NCI-H1105 treated with DMSO at 0.1 percent for 48 hours (cell line): ENCODE measurements around the gene MYD88.
A peak's percentile ranks its signal among the peaks of the same experiment; 100 is the strongest.
"Not testable (repeated sequence)": the region's sequence is repeated elsewhere in the genome, so short reads cannot be mapped to it uniquely, and the experiment has no call there.

Experiments
- DNase-seq: peaks from one replicate; lab custom pipeline; 2025; lab: John Stamatoyannopoulos, UW

Gene MYD88

DNA sequence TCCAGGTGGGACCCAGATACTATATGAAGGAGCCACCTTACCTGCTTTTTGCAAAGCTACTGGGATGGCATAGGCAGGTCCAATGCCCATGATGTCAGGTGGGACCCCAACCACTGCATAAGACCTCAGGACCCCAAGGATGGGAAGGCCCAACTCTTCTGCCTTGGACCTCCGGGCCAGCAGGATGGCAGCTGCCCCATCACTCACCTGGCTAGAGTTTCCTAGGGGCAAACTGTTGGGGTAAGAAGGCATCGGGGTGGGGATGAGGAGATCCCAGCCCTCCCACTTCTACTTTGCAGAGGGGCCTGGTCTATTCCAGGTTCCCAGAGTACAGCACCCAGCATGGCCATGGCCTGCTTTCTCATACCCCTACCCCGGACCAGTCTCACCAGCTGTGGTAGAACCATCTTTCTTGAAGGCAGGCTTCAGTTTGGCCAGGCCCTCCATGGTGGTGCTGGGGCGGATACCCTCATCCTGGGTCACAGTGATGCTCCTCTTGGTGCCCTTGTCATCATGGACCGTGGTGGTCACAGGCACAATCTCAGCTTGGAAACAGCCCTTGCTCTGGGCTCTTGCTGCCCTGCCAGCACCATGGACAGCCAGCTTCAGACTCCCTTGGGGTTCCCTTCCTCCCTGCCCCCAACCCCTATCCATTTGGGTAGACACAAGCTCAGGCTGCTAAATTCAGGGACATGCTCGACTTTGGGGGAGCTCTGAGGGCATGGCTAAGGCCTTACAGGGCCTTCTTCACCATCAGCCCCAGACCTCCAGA, 12.2 kb upstream of the MYD88 start:
- DNase-seq, result no peak

DNA sequence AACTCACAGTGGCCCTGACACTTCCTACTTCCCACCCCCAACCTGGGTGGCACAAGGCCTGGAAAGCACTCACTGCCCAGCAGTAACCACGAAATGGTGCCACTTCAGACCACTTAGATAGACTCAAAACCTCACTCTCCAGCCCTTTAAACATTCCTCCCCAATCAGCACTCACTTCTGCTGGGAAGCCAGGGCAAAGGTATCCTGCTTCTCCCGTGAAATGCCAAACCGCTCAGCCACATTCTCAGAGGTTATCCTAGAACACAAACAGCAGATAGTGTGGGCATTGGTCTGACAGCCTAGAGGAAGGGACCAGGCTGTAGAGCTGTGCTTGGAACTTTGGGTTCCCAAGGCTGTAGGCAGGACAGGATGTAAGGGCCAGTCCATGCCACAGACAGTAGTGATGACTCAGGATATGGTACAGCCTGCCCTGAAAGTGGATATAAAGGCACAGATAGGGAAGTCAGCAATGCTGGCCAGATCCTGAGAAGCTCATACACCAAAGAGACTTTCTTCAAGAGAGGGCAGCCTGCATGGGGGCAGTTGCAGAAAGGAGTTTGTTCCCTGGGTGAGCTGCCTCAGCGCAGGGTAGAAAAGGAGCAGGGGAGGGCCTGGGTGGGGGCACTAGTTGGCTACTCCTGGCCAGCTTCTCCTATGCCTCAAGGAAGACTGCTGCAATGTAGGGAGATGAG, 10.7 kb upstream of the MYD88 start:
- DNase-seq, result no peak

DNA sequence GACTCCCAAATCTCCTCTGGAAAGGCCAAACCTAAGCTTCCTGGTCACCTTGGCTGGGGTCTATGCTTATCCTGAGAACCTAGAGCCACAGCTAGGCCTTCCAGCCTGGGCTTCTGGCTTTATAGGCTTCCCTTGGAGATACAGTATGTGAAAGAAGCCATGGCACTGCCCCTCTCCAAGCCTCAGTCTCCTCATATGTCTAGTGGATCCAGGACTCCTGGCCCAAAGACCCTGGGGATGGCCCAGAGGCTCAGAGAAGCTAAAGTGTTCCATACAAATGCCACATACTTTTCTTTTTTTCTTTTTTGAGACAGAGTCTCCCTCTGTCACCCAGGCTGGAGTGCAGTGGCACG, 10.2 kb upstream of the MYD88 start:
- DNase-seq, result no peak

DNA sequence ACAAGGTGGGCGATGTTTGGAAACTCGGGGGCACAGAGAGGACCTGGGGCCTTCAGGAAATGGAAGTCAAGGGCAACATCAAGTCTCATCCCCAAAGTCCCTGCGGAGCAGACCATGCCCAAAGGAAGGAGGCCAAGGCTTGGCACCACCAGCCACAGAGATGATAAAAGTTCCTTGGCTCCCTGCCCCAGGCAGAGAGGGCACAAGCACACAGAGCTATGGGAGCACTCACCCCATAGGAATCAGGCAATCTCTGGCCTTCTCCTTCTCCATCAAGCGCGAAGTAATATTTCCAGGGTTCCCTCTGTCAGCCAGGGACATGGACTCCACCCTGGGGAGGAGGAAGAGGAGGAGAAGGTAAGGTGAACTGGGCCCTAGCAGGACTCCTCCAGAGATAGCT, 9.4 kb upstream of the MYD88 start:
- DNase-seq, result no peak

DNA sequence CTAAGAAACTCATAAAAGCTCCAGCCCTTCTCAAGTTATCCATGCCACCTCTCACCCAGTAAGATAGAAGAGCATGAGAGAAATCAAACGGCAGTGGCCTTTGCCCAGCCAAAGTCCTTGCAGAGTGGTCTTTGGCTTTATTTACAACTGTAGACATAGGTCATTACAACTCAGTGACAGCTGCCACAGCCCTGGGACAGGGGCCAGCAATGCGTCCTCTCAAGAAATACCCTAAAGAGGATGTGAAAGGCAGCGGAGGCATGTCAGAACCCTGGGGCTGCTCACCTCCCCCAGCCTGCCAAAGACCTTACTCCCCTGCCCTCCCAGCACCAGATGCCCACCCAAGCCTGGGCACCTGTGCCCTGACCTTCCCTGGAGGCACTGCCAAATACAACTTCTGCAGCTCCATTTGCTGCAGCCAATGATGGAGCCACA, 7.8 kb upstream of the MYD88 start:
- no peak for DNase-seq

DNA sequence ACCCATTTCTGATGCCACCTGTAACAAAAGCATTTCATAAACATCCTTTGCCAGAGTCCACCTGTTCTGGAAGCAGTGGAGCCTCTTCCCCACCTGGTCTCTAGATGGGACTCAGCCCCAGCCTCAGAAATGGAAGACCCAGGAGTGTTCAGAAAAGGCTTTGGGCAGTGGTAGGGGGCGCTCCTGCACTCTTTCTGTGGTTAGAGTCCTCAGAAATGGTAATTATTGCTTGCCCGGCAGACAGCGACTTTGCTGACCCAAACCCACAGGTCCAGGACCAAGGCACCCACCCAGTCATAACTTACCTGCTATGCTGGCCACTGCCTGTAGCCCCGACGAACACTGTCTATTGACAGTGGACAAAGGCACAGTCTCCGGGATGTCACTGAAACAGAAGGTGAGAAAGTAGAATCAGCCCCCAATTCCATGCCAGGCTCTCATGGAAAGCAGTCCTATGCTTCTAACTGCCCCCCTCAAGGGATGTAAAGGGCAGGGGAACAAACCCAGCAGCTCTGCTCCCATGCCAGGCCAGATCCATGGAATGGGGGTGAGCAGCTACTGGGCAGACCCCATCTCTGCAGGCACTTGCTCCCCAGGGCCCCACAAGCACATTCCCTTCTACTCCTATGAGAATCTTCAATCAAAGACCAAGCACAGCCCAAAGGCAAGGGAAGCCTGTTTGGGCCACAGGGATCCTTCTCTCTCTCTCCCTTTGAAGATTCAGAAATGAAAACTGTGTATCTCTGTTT, 6.7 kb upstream of the MYD88 start:
- DNase-seq, result no peak

- no peak for DNase-seq
Measured at GRCh38 chr3:38133209-38133556, 5.3 kb upstream of the MYD88 start.

GRCh38 chr3:38133557-38134405, 4.7 kb upstream of the MYD88 start:
- DNase-seq, result no peak

DNA sequence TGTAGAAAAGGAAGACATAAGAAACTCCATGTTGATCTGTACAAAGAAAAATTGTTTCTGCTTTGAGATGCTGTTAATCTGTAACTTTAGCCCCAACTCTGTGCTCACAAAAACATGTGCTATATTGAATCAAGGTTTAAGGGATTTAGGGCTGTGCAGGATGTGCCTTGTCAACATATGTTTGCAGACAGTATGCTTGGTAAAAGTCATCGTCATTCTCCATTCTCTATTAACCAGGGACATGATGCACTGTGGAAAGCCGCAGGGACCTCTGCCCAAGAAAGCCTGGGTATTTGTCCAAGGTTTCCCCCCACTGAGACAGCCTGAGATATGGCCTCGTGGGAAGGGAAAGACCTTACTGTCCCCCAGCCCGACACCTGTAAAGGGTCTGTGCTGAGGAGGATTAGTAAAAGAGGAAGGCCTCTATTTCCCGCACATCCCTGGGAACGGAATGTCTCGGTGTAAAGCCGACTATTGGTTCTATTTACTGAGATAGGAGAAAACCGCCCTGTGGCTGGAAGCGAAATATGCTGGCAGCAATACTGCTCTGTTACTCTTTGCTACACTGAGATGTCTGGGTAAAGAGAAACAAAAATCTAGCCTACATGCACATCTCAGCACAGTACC, 3.8 kb upstream of the MYD88 start:
- DNase-seq, result not testable (repeated sequence)

DNA sequence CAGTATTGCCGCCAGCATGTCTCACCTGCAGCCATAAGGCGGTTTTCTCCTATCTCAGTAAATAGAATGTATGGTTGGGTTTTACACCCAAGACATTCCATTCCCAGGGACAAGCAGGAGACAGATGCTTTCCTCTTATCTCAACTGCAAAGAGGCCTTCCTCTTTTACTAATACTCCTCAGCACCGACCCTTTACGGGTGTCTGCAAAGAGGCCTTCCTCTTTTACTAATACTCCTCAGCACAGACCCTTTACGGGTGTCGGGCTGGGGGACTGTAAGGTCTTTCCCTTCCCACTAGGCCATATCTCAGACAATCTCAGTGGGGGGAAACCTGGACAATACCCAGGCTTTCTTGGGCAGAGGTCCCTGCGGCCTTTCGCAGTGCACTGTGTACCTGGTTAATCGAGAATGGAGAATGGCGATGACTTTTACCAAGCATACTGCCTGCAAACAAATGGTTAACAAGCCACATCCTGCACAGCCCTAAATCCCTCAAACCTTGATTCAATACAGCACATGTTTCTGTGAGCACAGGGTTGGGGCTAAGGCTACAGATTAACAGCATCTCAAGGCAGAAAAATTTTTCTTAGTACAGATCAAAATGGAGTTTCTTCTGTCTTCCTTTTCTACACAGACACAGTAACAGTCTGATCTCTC, 2.7 kb upstream of the MYD88 start:
- not testable (repeated sequence) for DNase-seq

DNA sequence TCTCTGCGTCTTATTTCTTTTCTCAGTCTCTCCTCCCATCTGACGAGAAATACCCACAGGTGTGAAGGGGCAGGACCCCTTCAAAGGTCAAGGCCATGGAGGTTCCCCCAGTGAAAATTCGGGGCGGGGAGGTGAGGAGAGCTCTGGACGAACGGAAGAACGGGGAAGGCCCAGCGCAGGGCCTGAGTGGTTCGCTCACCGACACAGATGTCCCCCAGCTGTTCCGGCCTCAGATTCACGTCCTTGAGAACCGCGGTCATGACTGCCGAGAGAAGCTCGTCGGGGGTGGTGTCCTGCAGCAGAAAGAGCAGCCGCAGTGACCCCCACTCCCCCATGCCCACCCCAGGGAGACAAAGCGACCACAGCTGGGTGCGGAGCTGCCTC, 2.1 kb upstream of the MYD88 start:
- DNase-seq, result no peak

DNA sequence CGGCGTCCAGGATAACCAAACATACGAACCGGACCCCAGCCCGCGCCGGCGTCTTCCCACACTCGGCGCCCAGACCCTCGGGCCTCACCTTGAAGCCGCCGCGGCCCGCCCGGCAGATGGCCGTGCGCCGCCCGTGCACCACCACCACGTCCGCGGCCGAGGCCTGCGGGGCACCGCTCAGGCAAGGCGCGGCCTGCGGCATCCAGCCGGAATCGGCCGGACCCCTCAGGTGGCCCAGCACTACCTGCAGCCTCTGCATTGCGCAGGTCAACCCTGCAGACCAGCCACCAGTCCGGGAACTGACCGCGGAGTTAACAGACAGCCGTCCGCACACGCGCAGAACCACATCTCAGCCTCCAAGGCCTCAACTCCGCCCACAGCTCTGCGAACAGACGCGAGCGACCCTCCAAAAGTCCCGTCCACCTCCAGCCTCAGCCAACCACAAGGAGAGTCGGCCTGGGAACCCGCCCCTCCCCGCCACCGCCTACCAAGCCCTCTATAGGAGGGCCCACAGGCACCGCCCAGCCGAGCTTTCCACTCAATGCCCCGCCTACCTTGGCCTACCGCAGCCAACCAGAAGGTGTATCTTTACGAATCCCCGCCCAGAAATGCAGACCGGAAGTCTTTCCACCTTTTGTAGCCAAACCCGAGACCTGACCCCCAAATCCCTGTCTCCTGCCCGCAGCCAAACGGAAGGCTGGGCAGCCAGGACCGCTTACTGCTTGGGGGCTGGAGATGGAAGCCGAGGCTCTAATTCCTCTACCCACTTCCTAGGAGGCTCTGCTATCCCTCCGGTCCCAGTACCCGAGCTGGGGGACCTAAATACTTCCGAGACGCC, 1.5 kb upstream of the MYD88 start, which contains the start of gene ACAA1:
Gene ACAA1 (minus strand): TSS at position 351 of the 838 bp plus-strand sequence. CDS start 92 bp downstream, at position 259.
- peak; percentile 92 for DNase-seq

DNA sequence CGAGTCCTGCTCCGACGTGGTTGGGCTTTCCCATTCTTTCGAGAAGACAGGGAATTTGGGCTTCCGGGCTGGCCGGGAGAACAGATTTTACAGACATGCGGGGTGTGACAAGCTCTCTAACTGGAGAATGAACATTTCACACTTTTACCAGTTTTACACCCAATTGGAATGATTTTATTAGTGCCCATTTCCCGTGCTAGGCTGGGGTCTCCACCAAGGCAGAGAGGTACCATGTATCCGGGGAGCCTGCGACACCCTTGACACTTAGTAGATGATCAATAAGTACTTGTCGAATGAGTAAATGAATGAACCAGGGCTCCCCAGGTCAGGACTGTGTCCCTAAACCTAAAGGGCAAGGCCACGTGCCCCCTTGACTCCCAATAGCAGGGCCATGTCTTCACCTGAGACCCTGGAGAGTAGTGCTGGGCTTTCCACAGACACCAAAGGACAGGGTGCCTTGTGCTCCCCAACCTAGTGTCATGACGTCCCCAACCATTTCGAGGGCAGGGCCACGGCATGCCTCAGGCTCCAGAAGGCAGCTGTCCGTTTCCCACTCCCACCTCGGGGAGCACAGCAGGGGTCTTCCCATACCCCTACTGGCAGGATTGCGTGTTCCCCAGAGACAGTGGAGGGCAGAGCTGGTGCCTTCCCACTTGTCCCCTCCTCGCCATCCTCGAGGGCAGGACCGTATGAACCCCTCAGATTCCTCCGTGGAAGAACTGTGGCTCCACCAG, 679 bp upstream of the MYD88 start:
- no peak for DNase-seq

GRCh38 chr3:38139191-38139590, 730 bp downstream of the MYD88 start:
- no peak for DNase-seq

DNA sequence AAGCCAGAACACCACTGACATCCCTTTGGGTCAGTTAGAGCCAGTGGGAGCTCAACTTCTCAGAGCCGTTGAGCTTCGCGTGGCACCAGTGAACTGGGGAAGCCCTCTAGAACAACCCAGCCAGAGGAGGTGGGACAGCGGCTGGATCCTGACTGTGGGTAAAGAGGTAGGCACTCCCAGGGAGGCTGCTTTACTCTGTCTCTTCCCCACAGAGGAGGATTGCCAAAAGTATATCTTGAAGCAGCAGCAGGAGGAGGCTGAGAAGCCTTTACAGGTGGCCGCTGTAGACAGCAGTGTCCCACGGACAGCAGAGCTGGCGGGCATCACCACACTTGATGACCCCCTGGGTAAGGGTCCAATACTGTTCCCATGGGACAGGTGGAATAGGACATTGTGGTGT, 1.2 kb downstream of the MYD88 start:
- no peak for DNase-seq

GRCh38 chr3:38140326-38141172, 2.1 kb downstream of the MYD88 start:
- no peak for DNase-seq

DNA sequence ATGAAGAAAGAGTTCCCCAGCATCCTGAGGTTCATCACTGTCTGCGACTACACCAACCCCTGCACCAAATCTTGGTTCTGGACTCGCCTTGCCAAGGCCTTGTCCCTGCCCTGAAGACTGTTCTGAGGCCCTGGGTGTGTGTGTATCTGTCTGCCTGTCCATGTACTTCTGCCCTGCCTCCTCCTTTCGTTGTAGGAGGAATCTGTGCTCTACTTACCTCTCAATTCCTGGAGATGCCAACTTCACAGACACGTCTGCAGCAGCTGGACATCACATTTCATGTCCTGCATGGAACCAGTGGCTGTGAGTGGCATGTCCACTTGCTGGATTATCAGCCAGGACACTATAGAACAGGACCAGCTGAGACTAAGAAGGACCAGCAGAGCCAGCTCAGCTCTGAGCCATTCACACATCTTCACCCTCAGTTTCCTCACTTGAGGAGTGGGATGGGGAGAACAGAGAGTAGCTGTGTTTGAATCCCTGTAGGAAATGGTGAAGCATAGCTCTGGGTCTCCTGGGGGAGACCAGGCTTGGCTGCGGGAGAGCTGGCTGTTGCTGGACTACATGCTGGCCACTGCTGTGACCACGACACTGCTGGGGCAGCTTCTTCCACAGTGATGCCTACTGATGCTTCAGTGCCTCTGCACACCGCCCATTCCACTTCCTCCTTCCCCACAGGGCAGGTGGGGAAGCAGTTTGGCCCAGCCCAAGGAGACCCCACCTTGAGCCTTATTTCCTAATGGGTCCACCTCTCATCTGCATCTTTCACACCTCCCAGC, 2.9 kb downstream of the MYD88 start:
- no peak for DNase-seq

- DNase-seq, result no peak
Measured at GRCh38 chr3:38141952-38142273, 3.5 kb downstream of the MYD88 start.
